ENCODE results near the gene CXCR4.

Gene CXCR4

GRCh38 chr2:136085453-136086209 lies 32.3 kb downstream of the CXCR4 start:
- Histone ChIP-seq H3K4me1 (ENCODE audit: control insufficient read depth, low read length) (peaks cover 12% of the 10 kb centered on the region), H4K20me1 (ENCODE audit: control insufficient read depth, insufficient read depth, low read depth, low read length) (no peaks in the 10 kb centered on the region), H3K4me2 (ENCODE audit: low read length) (no peak overlapping the region), H3K27ac (ENCODE audit: low read depth, low read length) (no peak overlapping the region), H3K79me2 (ENCODE audit: control insufficient read depth, low read length) (no peaks in the 10 kb centered on the region), H3K36me3 (ENCODE audit: control insufficient read depth, low read length) (no peaks in the 10 kb centered on the region), H3K4me3 (ENCODE audit: low read length) (no peak overlapping the region), H3K9me2 (replicated peaks; ENCODE audit: control insufficient read depth, low read length) (no peaks in the 10 kb centered on the region), H3F3A (ENCODE audit: control insufficient read depth, insufficient read depth) (no peaks in the 10 kb centered on the region), H3K27me3 (ENCODE audit: control insufficient read depth, low read length) (no peaks in the 10 kb centered on the region), H3K9me3 (ENCODE audit: control insufficient read depth, insufficient read depth, low read length) (no peaks in the 10 kb centered on the region)
- no peak for TF ChIP-seq CTCF (IDR thresholded peaks at IDR 0.05; ENCODE audit: low read depth, low read length, poor library complexity, severe bottlenecking)
- TF ChIP-seq EZH2phosphoT487 (IDR thresholded peaks at IDR 0.05; ENCODE audit: borderline replicate concordance, low read length), result no peak

- H3F3A ChIP-seq (ENCODE audit: control insufficient read depth, insufficient read depth), result no peaks in the 10 kb centered on the region
- no peaks in the 10 kb centered on the region for H4K20me1 ChIP-seq (ENCODE audit: control insufficient read depth, insufficient read depth, low read depth, low read length)
- H3K4me1 ChIP-seq (ENCODE audit: control insufficient read depth, low read length), result peaks cover 17% of the 10 kb centered on the region
- no peaks in the 10 kb centered on the region for H3K36me3 ChIP-seq (ENCODE audit: control insufficient read depth, low read length)
- no peaks in the 10 kb centered on the region for H3K79me2 ChIP-seq (ENCODE audit: control insufficient read depth, low read length)
- H3K4me3 ChIP-seq (ENCODE audit: low read length), result no peak overlapping the region
- no peak overlapping the region for H3K4me2 ChIP-seq (ENCODE audit: low read length)
- TF ChIP-seq CTCF (IDR thresholded peaks at IDR 0.05; ENCODE audit: low read depth, low read length, poor library complexity, severe bottlenecking), result no peak
- TF ChIP-seq EZH2phosphoT487 (IDR thresholded peaks at IDR 0.05; ENCODE audit: borderline replicate concordance, low read length), result no peak
- H3K9me2 ChIP-seq (replicated peaks; ENCODE audit: control insufficient read depth, low read length), result no peaks in the 10 kb centered on the region
- no peaks in the 10 kb centered on the region for H3K27me3 ChIP-seq (ENCODE audit: control insufficient read depth, low read length)
- no peak overlapping the region for H3K27ac ChIP-seq (ENCODE audit: low read depth, low read length)
- no peaks in the 10 kb centered on the region for H3K9me3 ChIP-seq (ENCODE audit: control insufficient read depth, insufficient read depth, low read length)
Measured at GRCh38 chr2:136081582-136082210, 36.3 kb downstream of the CXCR4 start.

GRCh38 chr2:136080114-136080513 lies 37.8 kb downstream of the CXCR4 start:
- no peaks in the 10 kb centered on the region for H3K9me3 ChIP-seq (ENCODE audit: control insufficient read depth, insufficient read depth, low read length)
- peaks cover 21% of the 10 kb centered on the region for H3K4me1 ChIP-seq (ENCODE audit: control insufficient read depth, low read length)
- no peaks in the 10 kb centered on the region for H3F3A ChIP-seq (ENCODE audit: control insufficient read depth, insufficient read depth)
- H3K4me2 ChIP-seq (ENCODE audit: low read length), result no peak overlapping the region
- no peaks in the 10 kb centered on the region for H3K9me2 ChIP-seq (replicated peaks; ENCODE audit: control insufficient read depth, low read length)
- no peak overlapping the region for H3K27ac ChIP-seq (ENCODE audit: low read depth, low read length)
- TF ChIP-seq CTCF (IDR thresholded peaks at IDR 0.05; ENCODE audit: low read depth, low read length, poor library complexity, severe bottlenecking) (no peak), EZH2phosphoT487 (IDR thresholded peaks at IDR 0.05; ENCODE audit: borderline replicate concordance, low read length) (no peak)
- H4K20me1 ChIP-seq (ENCODE audit: control insufficient read depth, insufficient read depth, low read depth, low read length), result no peaks in the 10 kb centered on the region
- H3K79me2 ChIP-seq (ENCODE audit: control insufficient read depth, low read length), result no peaks in the 10 kb centered on the region
- H3K27me3 ChIP-seq (ENCODE audit: control insufficient read depth, low read length), result no peaks in the 10 kb centered on the region
- H3K4me3 ChIP-seq (ENCODE audit: low read length), result no peak overlapping the region
- H3K36me3 ChIP-seq (ENCODE audit: control insufficient read depth, low read length), result no peaks in the 10 kb centered on the region

All from DOHH2 (cell line).